DOHH2 (cell line): ENCODE measurements around the gene GUCY1A2.

Experiments used
- H3F3A ChIP-seq: fragments of 200-600 bp; sonication (generic), shearing (Covaris generic); 2 replicates; pipeline ENCODE4 v1.6.0; 2016; ENCODE audit warnings: antibody characterized with exemption, mild to moderate bottlenecking; ENCODE audit not compliant: control insufficient read depth, insufficient read depth
- H3K27ac ChIP-seq: fragments of 200-600 bp; sonication (generic); 2 replicates; pipeline ENCODE4 v1.5.1; 2014; ENCODE audit warnings: low read depth, mild to moderate bottlenecking, low read length, moderate library complexity
- H3K27me3 ChIP-seq: fragments of 200-600 bp; sonication (generic); 2 replicates; pipeline ENCODE4 v1.6.1; 2014; ENCODE audit warnings: mild to moderate bottlenecking, low read length, mixed read lengths; ENCODE audit not compliant: control insufficient read depth
- H3K36me3 ChIP-seq: fragments of 200-600 bp; sonication (generic); 2 replicates; pipeline ENCODE4 v1.6.1; 2014; ENCODE audit warnings: mild to moderate bottlenecking, low read length, moderate library complexity, mixed read lengths; ENCODE audit not compliant: control insufficient read depth
- H3K4me1 ChIP-seq: fragments of 200-600 bp; sonication (generic); 2 replicates; pipeline ENCODE4 v1.6.1; 2014; ENCODE audit warnings: mild to moderate bottlenecking, low read length, mixed read lengths; ENCODE audit not compliant: control insufficient read depth
- H3K4me2 ChIP-seq: fragments of 200-600 bp; sonication (generic); 2 replicates; pipeline ENCODE4 v1.6.0; 2014; ENCODE audit warnings: mild to moderate bottlenecking, low read length, moderate library complexity
- H3K4me3 ChIP-seq: fragments of 200-600 bp; sonication (generic); 2 replicates; pipeline ENCODE4 v1.5.1; 2014; ENCODE audit warnings: mild to moderate bottlenecking, low read length, mixed read lengths
- H3K79me2 ChIP-seq: fragments of 200-600 bp; sonication (generic); 2 replicates; pipeline ENCODE4 v1.6.1; 2014; ENCODE audit warnings: mild to moderate bottlenecking, low read length, mixed read lengths; ENCODE audit not compliant: control insufficient read depth
- H3K9me2 ChIP-seq: fragments of 200-600 bp; sonication (generic); replicated peaks from 2 replicates; pipeline ENCODE4 v1.6.1; 2014; ENCODE audit warnings: mild to moderate bottlenecking, low read length, mixed read lengths; ENCODE audit not compliant: control insufficient read depth
- H3K9me3 ChIP-seq: fragments of 200-600 bp; sonication (generic); 2 replicates; pipeline ENCODE4 v1.6.1; 2014; ENCODE audit warnings: antibody characterized with exemption, low read length, mixed read lengths; ENCODE audit not compliant: control insufficient read depth, insufficient read depth
- H4K20me1 ChIP-seq: fragments of 200-600 bp; sonication (generic); 2 replicates; pipeline ENCODE4 v1.6.0; 2014; ENCODE audit warnings: low read depth, mild to moderate bottlenecking, antibody characterized with exemption, low read length, moderate library complexity; ENCODE audit not compliant: control insufficient read depth, insufficient read depth
- CTCF ChIP-seq: fragments of 200-600 bp; sonication (generic); IDR thresholded peaks from one replicate; pipeline ENCODE4 v1.5.1; 2014; ENCODE audit warnings: antibody characterized with exemption, mild to moderate bottlenecking, low read depth, low read length; ENCODE audit not compliant: poor library complexity, severe bottlenecking
- EZH2phosphoT487 ChIP-seq: fragments of 200-600 bp; sonication (generic); IDR thresholded peaks from 2 replicates; pipeline ENCODE4 v1.6.1; 2017; ENCODE audit warnings: borderline replicate concordance, mild to moderate bottlenecking, antibody characterized with exemption, low read length, moderate library complexity, mixed read lengths

The GUCY1A2 gene

GRCh38 chr11:106748059-106748458 is 270.2 kb downstream of the GUCY1A2 start:
- H3K27ac ChIP-seq: no peak overlapping the region
- no peaks in the 10 kb centered on the region for H3K79me2 ChIP-seq
- no peaks in the 10 kb centered on the region for H3K9me2 ChIP-seq
- H3K27me3 ChIP-seq: no peaks in the 10 kb centered on the region
- no peak overlapping the region for H3K4me3 ChIP-seq
- H3K36me3 ChIP-seq: no peaks in the 10 kb centered on the region
- H3F3A ChIP-seq: no peaks in the 10 kb centered on the region
- TF ChIP-seq EZH2phosphoT487 (no peak), CTCF (no peak)
- no peaks in the 10 kb centered on the region for H3K9me3 ChIP-seq
- H3K4me1 ChIP-seq: no peaks in the 10 kb centered on the region
- H3K4me2 ChIP-seq: no peak overlapping the region
- H4K20me1 ChIP-seq: no peaks in the 10 kb centered on the region

GRCh38 chr11:106745941-106746340 is 272.3 kb downstream of the GUCY1A2 start:
- Histone ChIP-seq H3K4me1 (no peaks in the 10 kb centered on the region), H3K4me3 (no peak overlapping the region), H3K4me2 (no peak overlapping the region), H3K36me3 (no peaks in the 10 kb centered on the region), H3K9me2 (no peaks in the 10 kb centered on the region), H3K27ac (no peak overlapping the region), H3K27me3 (no peaks in the 10 kb centered on the region), H3K79me2 (no peaks in the 10 kb centered on the region), H3F3A (no peaks in the 10 kb centered on the region), H4K20me1 (no peaks in the 10 kb centered on the region), H3K9me3 (no peaks in the 10 kb centered on the region)
- TF ChIP-seq CTCF: no peak
- TF ChIP-seq EZH2phosphoT487: no peak

- H3K9me2 ChIP-seq: no peaks in the 10 kb centered on the region
- no peaks in the 10 kb centered on the region for H3K9me3 ChIP-seq
- H3K27me3 ChIP-seq: no peaks in the 10 kb centered on the region
- no peaks in the 10 kb centered on the region for H4K20me1 ChIP-seq
- no peaks in the 10 kb centered on the region for H3K79me2 ChIP-seq
- H3K4me1 ChIP-seq: no peaks in the 10 kb centered on the region
- H3K4me2 ChIP-seq: no peak overlapping the region
- H3K4me3 ChIP-seq: no peak overlapping the region
- H3F3A ChIP-seq: no peaks in the 10 kb centered on the region
- no peak overlapping the region for H3K27ac ChIP-seq
- no peaks in the 10 kb centered on the region for H3K36me3 ChIP-seq
- TF ChIP-seq CTCF: no peak
- TF ChIP-seq EZH2phosphoT487: no peak
These were observed 284.6 kb downstream of the GUCY1A2 start for GRCh38 chr11:106733635-106734034.

GRCh38 chr11:106728859-106729258 is 289.4 kb downstream of the GUCY1A2 start:
- H3K79me2 ChIP-seq: no peaks in the 10 kb centered on the region
- no peaks in the 10 kb centered on the region for H3K36me3 ChIP-seq
- H3K4me3 ChIP-seq: no peak overlapping the region
- no peaks in the 10 kb centered on the region for H3F3A ChIP-seq
- H3K9me3 ChIP-seq: no peaks in the 10 kb centered on the region
- no peak overlapping the region for H3K27ac ChIP-seq
- H3K4me2 ChIP-seq: no peak overlapping the region
- H4K20me1 ChIP-seq: no peaks in the 10 kb centered on the region
- no peaks in the 10 kb centered on the region for H3K4me1 ChIP-seq
- no peaks in the 10 kb centered on the region for H3K27me3 ChIP-seq
- no peaks in the 10 kb centered on the region for H3K9me2 ChIP-seq
- TF ChIP-seq EZH2phosphoT487 (no peak), CTCF (no peak)
